Kidney (tissue), 14 donors: ENCODE results near the gene ALDH1L2. TPM values are rescaled to one million over a fixed set of nuclear protein-coding genes. Genes with fewer than 3 reads are reported as not detected.
A peak's percentile ranks its signal among the peaks of the same experiment; 100 is the strongest.

Source experiments
- DNase-seq, 5 donors: peaks; one replicate each; pipeline ENCODE4 v3.0.0-alpha.2; 2013 to 2020
- FAIRE-seq: peaks from 2 replicates; lab custom pipeline; 2012; peaks lifted over from hg19 to GRCh38; lab: Jason Lieb, UNC
- H3K27ac ChIP-seq, 2 donors: one replicate each; pipeline ENCODE4 v1.7.0; 2013; ENCODE audit warnings: low read depth in 2 of 2, low read length in 2 of 2, inconsistent platforms in 1 of 2
- H3K27me3 ChIP-seq: one replicate; pipeline ENCODE4 v1.7.1; 2013; ENCODE audit warnings: low read length, inconsistent platforms; ENCODE audit not compliant: control insufficient read depth, insufficient read depth
- H3K36me3 ChIP-seq, 3 donors: one replicate each; pipeline versions ENCODE4 v1.7.0 to v1.7.1; 2013; ENCODE audit warnings: low read length in 3 of 3, control low read depth in 1 of 3, inconsistent platforms in 1 of 3; ENCODE audit not compliant: insufficient read depth in 3 of 3, control insufficient read depth in 2 of 3
- H3K4me1 ChIP-seq, 3 donors: one replicate each; pipeline versions ENCODE4 v1.7.0 to v1.7.1; 2013; ENCODE audit warnings: low read length in 3 of 3, inconsistent platforms in 1 of 3, low read depth in 1 of 3; ENCODE audit not compliant: control insufficient read depth in 2 of 3, insufficient read depth in 2 of 3
- H3K4me3 ChIP-seq, 3 donors: one replicate each; pipeline versions ENCODE4 v1.7.0 to v1.8.1; 2013; ENCODE audit warnings: low read length in 3 of 3, control low read depth in 1 of 3, inconsistent platforms in 1 of 3
- H3K9ac ChIP-seq, 3 donors: one replicate each; pipeline versions ENCODE4 v1.7.0 to v1.7.1; 2013; ENCODE audit warnings: low read length in 3 of 3, control low read depth in 1 of 3, inconsistent platforms in 1 of 3
- H3K9me3 ChIP-seq, 3 donors: one replicate each; pipeline versions ENCODE4 v1.7.0 to v1.7.1; 2013; ENCODE audit warnings: low read length in 3 of 3, control low read depth in 1 of 3, inconsistent platforms in 1 of 3; ENCODE audit not compliant: control insufficient read depth in 2 of 3, insufficient read depth in 1 of 3
- intact Hi-C: fragments of 100-400 bp; cut with DNase I; formaldehyde crosslinking; loops from one replicate; pipeline ENCODE4 v1.11.1; 2022
- polyA plus RNA-seq: library from polyadenylated mRNA; stranded (reverse); fragments of 350-450 nt; fragmentation: Illumina TruSeq; extraction: RNeasy Lipid Tissue Mini Kit (QIAGEN cat#74804); gene quantifications from one replicate; pipeline ENCODE4 v1.2.3, GENCODE V29; 2014; ENCODE audit warnings: low read depth, low replicate concordance; ENCODE audit not compliant: insufficient read depth
- total RNA-seq: library from RNA; stranded (reverse); fragmentation: NEBNext Ultra II Directional; extraction: Animal tissue kit (Norgen Biotek cat#: 25700); gene quantifications from one replicate; pipeline ENCODE4 v1.2.1, GENCODE V29; 2021
- TF ChIP-seq, protein P1 (sequence below): IDR thresholded peaks from 3 replicates; pipeline ENCODE4 v1.5.1; 2012; ENCODE audit warnings: mild to moderate bottlenecking, moderate library complexity, borderline replicate concordance; ENCODE audit not compliant: insufficient read depth; ENCODE audit errors: extremely low read depth
- donor health status: control.
- donor health status: control.
- donor health status: control.
- donor health status: control.
- donor health status: control.
- donor health status: DM: yes; HTN: yes; CAD: no.
- donor health status: Normal renal cell carcinoma (clear cell type).

Gene ALDH1L2
- total and polyA plus RNA-seq, 2 donors from 2014 or later: 0.28 to 17.2 TPM

DNA sequence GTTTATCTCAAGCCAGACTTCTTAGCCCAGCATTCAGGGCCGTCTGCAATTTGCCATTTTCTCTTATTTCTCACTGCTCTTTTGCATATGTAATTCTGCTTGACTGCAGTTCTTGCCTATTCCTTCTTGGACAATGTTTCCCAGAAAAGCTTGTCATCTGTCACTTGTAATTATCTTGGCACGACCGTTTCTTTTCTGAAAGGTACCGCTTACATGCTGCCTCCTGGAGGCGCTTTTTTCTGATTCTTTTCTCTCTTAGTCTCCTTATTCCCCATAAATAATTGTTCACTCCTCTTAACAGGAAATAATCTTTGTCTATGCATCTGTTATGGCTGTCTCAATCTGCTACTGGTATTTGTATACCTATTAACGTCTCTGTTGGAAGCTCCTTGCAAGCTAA lies 1.2 kb upstream of the ALDH1L2 start:
- Histone ChIP-seq H3K9me3 (no peaks in the 10 kb centered on the region), H3K9ac (no peak overlapping the region)

DNA sequence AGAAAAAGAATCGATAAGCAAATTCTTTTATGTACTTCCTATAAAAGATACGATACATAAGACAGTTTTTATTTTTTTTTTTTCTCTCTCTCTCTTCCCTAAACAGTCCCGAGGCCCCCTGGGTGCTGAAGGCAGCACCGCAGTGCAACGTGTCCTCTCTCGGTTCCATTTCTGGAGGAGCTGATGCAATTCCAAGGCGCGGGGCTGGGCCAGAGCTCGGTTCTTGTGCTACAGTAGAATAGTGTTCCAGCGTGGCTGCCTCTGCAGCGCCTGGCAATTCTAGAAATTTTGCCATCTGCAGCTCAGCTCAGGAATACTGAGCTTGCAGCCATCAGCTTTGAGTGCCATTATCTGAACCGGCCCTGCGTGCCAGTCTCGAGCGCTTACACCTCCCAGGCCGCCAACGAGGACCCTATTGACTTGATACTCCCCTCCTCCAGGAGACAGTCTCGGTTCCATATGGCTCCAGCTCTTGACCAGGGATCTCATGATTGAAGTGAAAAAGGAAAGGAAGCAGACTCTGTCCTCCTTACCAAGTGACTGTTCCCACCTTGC lies 630 bp downstream of the ALDH1L2 start:
- no peak overlapping the region for H3K27ac ChIP-seq
- DNase-seq (peak; percentile 12 to 85 (median 37)), FAIRE-seq (no peak)
- TF ChIP-seq, protein P1, sequence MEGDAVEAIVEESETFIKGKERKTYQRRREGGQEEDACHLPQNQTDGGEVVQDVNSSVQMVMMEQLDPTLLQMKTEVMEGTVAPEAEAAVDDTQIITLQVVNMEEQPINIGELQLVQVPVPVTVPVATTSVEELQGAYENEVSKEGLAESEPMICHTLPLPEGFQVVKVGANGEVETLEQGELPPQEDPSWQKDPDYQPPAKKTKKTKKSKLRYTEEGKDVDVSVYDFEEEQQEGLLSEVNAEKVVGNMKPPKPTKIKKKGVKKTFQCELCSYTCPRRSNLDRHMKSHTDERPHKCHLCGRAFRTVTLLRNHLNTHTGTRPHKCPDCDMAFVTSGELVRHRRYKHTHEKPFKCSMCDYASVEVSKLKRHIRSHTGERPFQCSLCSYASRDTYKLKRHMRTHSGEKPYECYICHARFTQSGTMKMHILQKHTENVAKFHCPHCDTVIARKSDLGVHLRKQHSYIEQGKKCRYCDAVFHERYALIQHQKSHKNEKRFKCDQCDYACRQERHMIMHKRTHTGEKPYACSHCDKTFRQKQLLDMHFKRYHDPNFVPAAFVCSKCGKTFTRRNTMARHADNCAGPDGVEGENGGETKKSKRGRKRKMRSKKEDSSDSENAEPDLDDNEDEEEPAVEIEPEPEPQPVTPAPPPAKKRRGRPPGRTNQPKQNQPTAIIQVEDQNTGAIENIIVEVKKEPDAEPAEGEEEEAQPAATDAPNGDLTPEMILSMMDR: no peak
- H3K4me1 ChIP-seq: peaks cover 0 to 6% (median 0%) of the 10 kb centered on the region in 3 donors
- peak overlapping the region; percentile 40 to 66 (median 55) for H3K4me3 ChIP-seq
- peak overlapping the region in 2 of 3 donors; percentile 6 to 13 for H3K9ac ChIP-seq
- H3K36me3 ChIP-seq: no peaks in the 10 kb centered on the region
- H3K9me3 ChIP-seq: no peaks in the 10 kb centered on the region
- intact Hi-C loops: no loop called here
- no peaks in the 10 kb centered on the region for H3K27me3 ChIP-seq

More for the DNA sequence above, 1.2 kb upstream of the ALDH1L2 start:
- Histone ChIP-seq H3K27ac (no peak overlapping the region), H3K27me3 (no peaks in the 10 kb centered on the region), H3K4me1 (peaks cover 0 to 6% (median 0%) of the 10 kb centered on the region in 3 donors), H3K4me3 (no peak overlapping the region), H3K36me3 (no peaks in the 10 kb centered on the region)
- no peak for FAIRE-seq
- intact Hi-C loops: no loop called here
- no peak for DNase-seq
- TF ChIP-seq, protein P1: no peak

DNA sequence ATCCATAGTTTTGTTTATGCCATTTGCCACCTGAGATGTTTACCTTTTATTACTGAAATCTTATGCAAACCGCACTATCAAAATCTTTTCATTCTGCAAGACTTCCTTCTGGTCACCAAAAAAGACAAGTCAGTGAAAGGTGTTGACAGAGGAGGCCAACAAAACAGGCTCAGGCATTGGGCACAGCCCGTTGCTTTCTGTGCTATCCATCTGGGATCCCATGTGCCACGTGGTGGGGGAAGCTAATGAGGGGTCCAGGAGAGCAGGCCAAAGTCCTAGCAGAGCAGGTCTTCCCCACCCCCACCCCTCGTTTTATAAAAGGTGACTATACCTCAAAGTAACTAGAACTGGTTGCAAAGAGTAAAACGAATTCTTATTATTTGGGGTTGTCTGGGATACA lies 1.2 kb downstream of the ALDH1L2 start:
- DNase-seq (no peak), FAIRE-seq (no peak)
- Histone ChIP-seq H3K4me1 (peaks cover 0 to 6% (median 0%) of the 10 kb centered on the region in 3 donors), H3K4me3 (no peak overlapping the region), H3K9ac (no peak overlapping the region), H3K27ac (no peak overlapping the region), H3K36me3 (no peaks in the 10 kb centered on the region), H3K27me3 (no peaks in the 10 kb centered on the region), H3K9me3 (no peaks in the 10 kb centered on the region)
- TF ChIP-seq, protein P1: no peak
- intact Hi-C loops: no loop called here
